WTC11 (cell line): Measurements from ENCODE around the gene PSMD5. TPM values are rescaled to one million over a fixed set of nuclear protein-coding genes. Genes with fewer than 3 reads are reported as not detected.

ENCODE experiments used
- ATAC-seq: fragments of 200-7000 bp; cut with Tn5 transposase; 2 replicates; pipeline ENCODE4 v1.10.0; 2021; ENCODE audit warnings: mild to moderate bottlenecking, moderate library complexity
- CTCF ChIA-PET: fragments of 300-600 bp; sonication (Branson Sonifier 250); formaldehyde crosslinking; loops from one replicate; lab custom pipeline; 2021; ENCODE audit warnings: antibody characterized with exemption; lab: Charles Lee
- POLR2A ChIA-PET: fragments of 350-600 bp; sonication (Branson Sonifier 250); formaldehyde crosslinking; loops from one replicate; lab custom pipeline; 2021; ENCODE audit warnings: antibody characterized with exemption; lab: Charles Lee
- DNase-seq: peaks from one replicate; pipeline ENCODE4 v3.0.0; 2021; ENCODE audit warnings: low spot score
- H3K27ac Mint-ChIP-seq: 2 replicates; pipeline ENCODE4 v1.8.0; 2021; ENCODE audit warnings: mixed read lengths
- H3K27me3 Mint-ChIP-seq: 2 replicates; pipeline ENCODE4 v1.8.0; 2021; ENCODE audit warnings: low read depth, mild to moderate bottlenecking, moderate library complexity, mixed read lengths
- H3K36me3 Mint-ChIP-seq: 2 replicates; pipeline ENCODE4 v1.8.0; 2021; ENCODE audit warnings: mixed read lengths
- H3K4me1 Mint-ChIP-seq: 2 replicates; pipeline ENCODE4 v1.8.0; 2022; ENCODE audit warnings: mixed read lengths
- H3K4me3 Mint-ChIP-seq: 2 replicates; pipeline ENCODE4 v1.8.0; 2021; ENCODE audit warnings: mild to moderate bottlenecking, moderate library complexity, mixed read lengths
- H3K9me3 Mint-ChIP-seq: 2 replicates; pipeline ENCODE4 v1.8.0; 2021; ENCODE audit warnings: mixed read lengths
- ATF1 ChIP-seq: sonication (generic); formaldehyde crosslinking; IDR thresholded peaks from 2 replicates; pipeline ENCODE4 v1.8.1; 2023; ENCODE audit warnings: mild to moderate bottlenecking, moderate library complexity, missing genetic modification reagents
- CREM ChIP-seq: sonication (generic); formaldehyde crosslinking; IDR thresholded peaks from 2 replicates; pipeline ENCODE4 v1.8.1; 2022; ENCODE audit warnings: mild to moderate bottlenecking, missing genetic modification reagents, moderate library complexity
- FOXJ3 ChIP-seq: sonication (generic); formaldehyde crosslinking; IDR thresholded peaks from 2 replicates; pipeline ENCODE4 v1.9.0; 2021; ENCODE audit warnings: missing genetic modification reagents, mild to moderate bottlenecking, borderline replicate concordance
- FOXP1 ChIP-seq: sonication (generic); formaldehyde crosslinking; IDR thresholded peaks from 2 replicates; pipeline ENCODE4 v1.8.0; 2022; ENCODE audit warnings: missing genetic modification reagents, mild to moderate bottlenecking, moderate library complexity, borderline replicate concordance
- GABPB1 ChIP-seq: sonication (generic); formaldehyde crosslinking; IDR thresholded peaks from 2 replicates; pipeline ENCODE4 v1.8.1; 2023; ENCODE audit warnings: mild to moderate bottlenecking, missing genetic modification reagents
- JUN ChIP-seq: sonication (generic); formaldehyde crosslinking; IDR thresholded peaks from 2 replicates; pipeline ENCODE4 v1.8.0; 2023; ENCODE audit warnings: mild to moderate bottlenecking, missing genetic modification reagents
- NFATC4 ChIP-seq: fragments of 250-450 bp; sonication (Bioruptor Pico); IDR thresholded peaks from 2 replicates; pipeline ENCODE4 v1.9.0; 2021; ENCODE audit warnings: mild to moderate bottlenecking
- RORB ChIP-seq: fragments of 250-450 bp; sonication (Bioruptor Pico); IDR thresholded peaks from 2 replicates; pipeline ENCODE4 v1.9.0; 2021; ENCODE audit warnings: mild to moderate bottlenecking
- SMAD3 ChIP-seq: sonication (generic); formaldehyde crosslinking; IDR thresholded peaks from 2 replicates; pipeline ENCODE4 v1.8.0; 2022; ENCODE audit warnings: missing genetic modification reagents, mild to moderate bottlenecking, borderline replicate concordance
- ZNF263 ChIP-seq: sonication (generic); formaldehyde crosslinking; IDR thresholded peaks from 2 replicates; pipeline ENCODE4 v1.8.1; 2022; ENCODE audit warnings: low read depth, mild to moderate bottlenecking, moderate library complexity, missing genetic modification reagents
- total RNA-seq: library from RNA; stranded (reverse); gene quantifications from 3 replicates; pipeline ENCODE4 v1.2.3, GENCODE V29; 2021
- TF ChIP-seq, protein P1 (sequence below): sonication (generic); formaldehyde crosslinking; IDR thresholded peaks from 2 replicates; pipeline ENCODE4 v1.8.0; 2022; ENCODE audit warnings: mild to moderate bottlenecking, missing genetic modification reagents
- TF ChIP-seq, protein P2 (sequence below): sonication (generic); formaldehyde crosslinking; IDR thresholded peaks from 2 replicates; pipeline ENCODE4 v1.8.1; 2023; ENCODE audit warnings: mild to moderate bottlenecking, missing genetic modification reagents
- TF ChIP-seq, protein P3 (sequence below): sonication (generic); formaldehyde crosslinking; IDR thresholded peaks from 2 replicates; pipeline ENCODE4 v1.8.0; 2022; ENCODE audit warnings: mild to moderate bottlenecking, missing genetic modification reagents
- TF ChIP-seq, protein P4 (sequence below): sonication (generic); formaldehyde crosslinking; IDR thresholded peaks from 2 replicates; pipeline ENCODE4 v1.8.1; 2023; ENCODE audit warnings: mild to moderate bottlenecking, missing genetic modification reagents, borderline replicate concordance

Gene PSMD5
- total RNA-seq, 1 experiment from 2014 or later: 61.1 TPM

DNA sequence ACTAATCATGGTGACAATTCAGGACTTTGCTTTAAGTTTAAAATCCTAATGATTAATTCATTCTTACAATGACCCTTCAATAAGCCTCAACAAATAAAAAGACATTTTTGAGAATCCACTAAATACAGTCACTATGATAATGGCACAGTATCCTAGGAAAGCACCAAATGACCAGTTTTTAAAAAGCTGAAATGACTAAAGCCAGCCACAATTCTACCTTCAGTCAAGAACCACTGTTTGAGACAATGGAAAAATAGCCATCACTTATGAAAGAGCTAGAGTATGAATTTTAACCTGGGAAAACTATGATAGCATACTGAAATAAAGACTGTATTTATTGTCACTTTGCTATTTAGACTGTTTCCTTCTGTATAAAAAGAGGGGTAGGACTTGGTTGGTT, 63.5 kb downstream of the PSMD5 start (continued):
- TF ChIP-seq, protein P1, sequence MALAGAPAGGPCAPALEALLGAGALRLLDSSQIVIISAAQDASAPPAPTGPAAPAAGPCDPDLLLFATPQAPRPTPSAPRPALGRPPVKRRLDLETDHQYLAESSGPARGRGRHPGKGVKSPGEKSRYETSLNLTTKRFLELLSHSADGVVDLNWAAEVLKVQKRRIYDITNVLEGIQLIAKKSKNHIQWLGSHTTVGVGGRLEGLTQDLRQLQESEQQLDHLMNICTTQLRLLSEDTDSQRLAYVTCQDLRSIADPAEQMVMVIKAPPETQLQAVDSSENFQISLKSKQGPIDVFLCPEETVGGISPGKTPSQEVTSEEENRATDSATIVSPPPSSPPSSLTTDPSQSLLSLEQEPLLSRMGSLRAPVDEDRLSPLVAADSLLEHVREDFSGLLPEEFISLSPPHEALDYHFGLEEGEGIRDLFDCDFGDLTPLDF: no peak

DNA sequence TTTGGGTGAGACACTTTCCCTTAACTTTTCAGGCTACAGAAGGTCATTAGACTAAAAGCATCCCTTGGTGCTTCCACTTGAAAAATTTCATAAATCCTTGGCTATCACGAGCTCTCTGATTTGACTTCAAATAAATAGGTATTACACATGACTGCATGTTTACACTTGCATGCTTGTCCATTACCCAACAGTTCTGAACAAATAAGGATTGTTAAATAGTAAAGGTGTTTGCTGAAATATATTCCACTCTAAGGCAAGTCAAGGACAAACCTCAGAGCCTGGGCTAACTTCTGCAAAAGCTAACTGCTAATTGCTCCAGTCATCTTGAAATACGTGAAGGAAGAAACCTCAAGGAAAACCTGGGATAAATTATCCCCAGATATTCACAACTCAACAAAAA, 64.0 kb downstream of the PSMD5 start:
- Mint-ChIP-seq H3K9me3 (no peaks in the 10 kb centered on the region), H3K27me3 (no peaks in the 10 kb centered on the region)
- POLR2A ChIA-PET: interaction anchor here (1.4 kb wide), 1 partner anchor 14 kb away, joined by 4 read pairs; the partner anchor contains the start of gene FBXW2
- no peak for DNase-seq
- TF ChIP-seq GABPB1 (CRISPR knock-in tag) (peak; percentile 58; the same call in 1 of the 2 replicates), NFATC4 (no peak)
- TF ChIP-seq, all 79 proteins: peak for 1
- no peak for ATAC-seq
- Mint-ChIP-seq H3K4me1 (no peaks in the 10 kb centered on the region), H3K27ac (peak overlapping the region; percentile 17; the same call in 1 of the 2 replicates), H3K36me3 (peaks cover 39% of the 10 kb centered on the region), H3K4me3 (no peak overlapping the region)
- CTCF ChIA-PET: no interaction called here

DNA sequence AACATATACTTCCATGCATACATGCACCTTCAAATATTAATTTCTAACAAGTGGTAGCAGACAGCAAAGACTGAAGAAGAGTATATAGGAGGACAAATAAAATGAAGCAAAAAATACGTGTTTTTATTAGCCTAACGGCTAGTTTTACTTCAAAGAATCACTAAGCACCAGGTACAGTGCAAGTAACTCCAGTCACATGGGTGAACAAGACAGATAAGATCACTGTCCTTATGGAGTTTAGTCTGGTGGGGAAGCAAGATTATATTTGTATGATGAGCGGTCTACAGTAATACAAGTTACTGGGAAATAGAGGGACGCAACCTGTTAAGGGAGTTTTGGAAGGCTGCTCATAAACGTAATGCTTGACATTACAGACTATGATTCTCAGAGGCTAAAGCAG, 65.5 kb downstream of the PSMD5 start:
- ATAC-seq (no peak), DNase-seq (no peak)
- peaks cover 42% of the 10 kb centered on the region for H3K36me3 Mint-ChIP-seq
- no peak overlapping the region for H3K4me3 Mint-ChIP-seq
- TF ChIP-seq SMAD3 (no peak), ZNF263 (CRISPR knock-in tag) (no peak), RORB (CRISPR knock-in tag) (no peak), NFATC4 (no peak), JUN (no peak), FOXP1 (CRISPR knock-in tag) (no peak), ATF1 (CRISPR knock-in tag) (no peak), CREM (CRISPR knock-in tag) (no peak), FOXJ3 (CRISPR knock-in tag) (no peak)
- TF ChIP-seq, protein P2, sequence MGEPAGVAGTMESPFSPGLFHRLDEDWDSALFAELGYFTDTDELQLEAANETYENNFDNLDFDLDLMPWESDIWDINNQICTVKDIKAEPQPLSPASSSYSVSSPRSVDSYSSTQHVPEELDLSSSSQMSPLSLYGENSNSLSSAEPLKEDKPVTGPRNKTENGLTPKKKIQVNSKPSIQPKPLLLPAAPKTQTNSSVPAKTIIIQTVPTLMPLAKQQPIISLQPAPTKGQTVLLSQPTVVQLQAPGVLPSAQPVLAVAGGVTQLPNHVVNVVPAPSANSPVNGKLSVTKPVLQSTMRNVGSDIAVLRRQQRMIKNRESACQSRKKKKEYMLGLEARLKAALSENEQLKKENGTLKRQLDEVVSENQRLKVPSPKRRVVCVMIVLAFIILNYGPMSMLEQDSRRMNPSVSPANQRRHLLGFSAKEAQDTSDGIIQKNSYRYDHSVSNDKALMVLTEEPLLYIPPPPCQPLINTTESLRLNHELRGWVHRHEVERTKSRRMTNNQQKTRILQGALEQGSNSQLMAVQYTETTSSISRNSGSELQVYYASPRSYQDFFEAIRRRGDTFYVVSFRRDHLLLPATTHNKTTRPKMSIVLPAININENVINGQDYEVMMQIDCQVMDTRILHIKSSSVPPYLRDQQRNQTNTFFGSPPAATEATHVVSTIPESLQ (CRISPR knock-in tag): no peak
- TF ChIP-seq, protein P3, sequence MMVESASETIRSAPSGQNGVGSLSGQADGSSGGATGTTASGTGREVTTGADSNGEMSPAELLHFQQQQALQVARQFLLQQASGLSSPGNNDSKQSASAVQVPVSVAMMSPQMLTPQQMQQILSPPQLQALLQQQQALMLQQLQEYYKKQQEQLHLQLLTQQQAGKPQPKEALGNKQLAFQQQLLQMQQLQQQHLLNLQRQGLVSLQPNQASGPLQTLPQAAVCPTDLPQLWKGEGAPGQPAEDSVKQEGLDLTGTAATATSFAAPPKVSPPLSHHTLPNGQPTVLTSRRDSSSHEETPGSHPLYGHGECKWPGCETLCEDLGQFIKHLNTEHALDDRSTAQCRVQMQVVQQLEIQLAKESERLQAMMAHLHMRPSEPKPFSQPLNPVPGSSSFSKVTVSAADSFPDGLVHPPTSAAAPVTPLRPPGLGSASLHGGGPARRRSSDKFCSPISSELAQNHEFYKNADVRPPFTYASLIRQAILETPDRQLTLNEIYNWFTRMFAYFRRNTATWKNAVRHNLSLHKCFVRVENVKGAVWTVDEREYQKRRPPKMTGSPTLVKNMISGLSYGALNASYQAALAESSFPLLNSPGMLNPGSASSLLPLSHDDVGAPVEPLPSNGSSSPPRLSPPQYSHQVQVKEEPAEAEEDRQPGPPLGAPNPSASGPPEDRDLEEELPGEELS: no peak
- TF ChIP-seq, protein P4, sequence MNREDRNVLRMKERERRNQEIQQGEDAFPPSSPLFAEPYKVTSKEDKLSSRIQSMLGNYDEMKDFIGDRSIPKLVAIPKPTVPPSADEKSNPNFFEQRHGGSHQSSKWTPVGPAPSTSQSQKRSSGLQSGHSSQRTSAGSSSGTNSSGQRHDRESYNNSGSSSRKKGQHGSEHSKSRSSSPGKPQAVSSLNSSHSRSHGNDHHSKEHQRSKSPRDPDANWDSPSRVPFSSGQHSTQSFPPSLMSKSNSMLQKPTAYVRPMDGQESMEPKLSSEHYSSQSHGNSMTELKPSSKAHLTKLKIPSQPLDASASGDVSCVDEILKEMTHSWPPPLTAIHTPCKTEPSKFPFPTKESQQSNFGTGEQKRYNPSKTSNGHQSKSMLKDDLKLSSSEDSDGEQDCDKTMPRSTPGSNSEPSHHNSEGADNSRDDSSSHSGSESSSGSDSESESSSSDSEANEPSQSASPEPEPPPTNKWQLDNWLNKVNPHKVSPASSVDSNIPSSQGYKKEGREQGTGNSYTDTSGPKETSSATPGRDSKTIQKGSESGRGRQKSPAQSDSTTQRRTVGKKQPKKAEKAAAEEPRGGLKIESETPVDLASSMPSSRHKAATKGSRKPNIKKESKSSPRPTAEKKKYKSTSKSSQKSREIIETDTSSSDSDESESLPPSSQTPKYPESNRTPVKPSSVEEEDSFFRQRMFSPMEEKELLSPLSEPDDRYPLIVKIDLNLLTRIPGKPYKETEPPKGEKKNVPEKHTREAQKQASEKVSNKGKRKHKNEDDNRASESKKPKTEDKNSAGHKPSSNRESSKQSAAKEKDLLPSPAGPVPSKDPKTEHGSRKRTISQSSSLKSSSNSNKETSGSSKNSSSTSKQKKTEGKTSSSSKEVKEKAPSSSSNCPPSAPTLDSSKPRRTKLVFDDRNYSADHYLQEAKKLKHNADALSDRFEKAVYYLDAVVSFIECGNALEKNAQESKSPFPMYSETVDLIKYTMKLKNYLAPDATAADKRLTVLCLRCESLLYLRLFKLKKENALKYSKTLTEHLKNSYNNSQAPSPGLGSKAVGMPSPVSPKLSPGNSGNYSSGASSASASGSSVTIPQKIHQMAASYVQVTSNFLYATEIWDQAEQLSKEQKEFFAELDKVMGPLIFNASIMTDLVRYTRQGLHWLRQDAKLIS (CRISPR knock-in tag): no peak
- TF ChIP-seq, protein P1: no peak
- CTCF ChIA-PET: interaction anchor here (0.6 kb wide), 1 partner anchor 283 kb away, joined by 3 read pairs; no protein-coding TSS in a partner anchor
- POLR2A ChIA-PET: interaction anchor here (1.4 kb wide), 1 partner anchor 16 kb away, joined by 4 read pairs; the partner anchor contains the start of gene FBXW2
- H3K4me1 Mint-ChIP-seq: no peaks in the 10 kb centered on the region
- H3K27ac Mint-ChIP-seq: no peak overlapping the region
- H3K9me3 Mint-ChIP-seq: no peaks in the 10 kb centered on the region
- H3K27me3 Mint-ChIP-seq: no peaks in the 10 kb centered on the region
